HepG2 (cell line): ENCODE measurements around the gene SDK2. TPM values are rescaled to one million over a fixed set of nuclear protein-coding genes. Genes with fewer than 3 reads are reported as not detected.
A peak's percentile ranks its signal among the peaks of the same experiment; 100 is the strongest.

ENCODE experiments used
- ATAC-seq: fragments of 200-7000 bp; cut with Tn5 transposase; 3 replicates; pipeline ENCODE4 v1.9.1; 2020; ENCODE audit warnings: mild to moderate bottlenecking, moderate library complexity
- BruUV-seq: library from RNA; stranded (reverse); fragments of 400-500 nt; replicated peaks from 2 replicates; lab custom pipeline; 2021; lab: Mats Ljungman, UMichigan
- CTCF ChIA-PET: fragments of 300-600 bp; formaldehyde crosslinking; extraction: SDS; loops from one replicate; lab custom pipeline; 2021; ENCODE audit warnings: low total read pairs, inconsistent platforms, low intra/inter-chr PET ratio; lab: Yijun Ruan, JAX
- POLR2A ChIA-PET: fragments of 350-600 bp; sonication (Branson Sonifier 250); formaldehyde crosslinking; loops from one replicate; lab custom pipeline; 2020; ENCODE audit warnings: antibody characterized with exemption, inconsistent platforms; lab: Yijun Ruan, JAX
- DNase-seq: peaks from one replicate; pipeline ENCODE4 v3.0.0-alpha.2; 2015; ENCODE audit warnings: low spot score
- FAIRE-seq: peaks from 3 replicates; lab custom pipeline; 2011; peaks lifted over from hg19 to GRCh38; lab: Jason Lieb, UNC
- H2AFZ ChIP-seq: one replicate; pipeline ENCODE4 v1.6.1; 2011; ENCODE audit warnings: low read length, inconsistent platforms
- H3K27ac ChIP-seq: fragments of 300-600 bp; 3 replicates; pipeline ENCODE4 v1.8.0; 2011; ENCODE audit warnings: mixed run types, mild to moderate bottlenecking, mixed read lengths, low read length, inconsistent platforms; ENCODE audit not compliant: insufficient read depth; ENCODE audit errors: extremely low read length
- H3K27me3 ChIP-seq, 2 experiments: fragments of 200-600 bp in 1 of 2; 2 replicates in 1 of 2; 3 replicates in 1 of 2; pipeline versions ENCODE4 v1.6.0 to v1.8.0; 2011; ENCODE audit warnings: low read length in 2 of 2, mild to moderate bottlenecking in 2 of 2, moderate library complexity in 2 of 2, inconsistent platforms in 1 of 2; ENCODE audit not compliant: insufficient read depth in 2 of 2, control insufficient read depth in 1 of 2
- H3K36me3 ChIP-seq, 2 experiments: fragments of 200-600 bp in 1 of 2; replicated peaks in 1 of 2; 2 replicates in 1 of 2; 3 replicates in 1 of 2; pipeline versions ENCODE4 v1.5.1 to v1.8.0; 2011; ENCODE audit warnings: low read length in 2 of 2, inconsistent platforms in 1 of 2; ENCODE audit not compliant: insufficient read depth in 2 of 2, control insufficient read depth in 1 of 2
- H3K4me1 ChIP-seq: 2 replicates; pipeline ENCODE4 v1.5.1; 2012; ENCODE audit warnings: low read length, inconsistent platforms; ENCODE audit not compliant: insufficient read depth
- H3K4me2 ChIP-seq: 2 replicates; pipeline ENCODE4 v1.6.0; 2011; ENCODE audit warnings: low read depth, low read length, inconsistent platforms
- H3K4me3 ChIP-seq, 3 experiments: fragments of 200-600 bp in 1 of 3; sonication (generic), shearing (Covaris generic) in 1 of 3; replicated peaks in 1 of 3; 2 replicates each; pipeline ENCODE4 v1.5.1; 2011 to 2016; ENCODE audit warnings: low read length in 3 of 3, inconsistent platforms in 2 of 3, low read depth in 2 of 3, mild to moderate bottlenecking in 2 of 3, control low read depth in 1 of 3, mixed read lengths in 1 of 3; ENCODE audit not compliant: insufficient read depth in 1 of 3
- H3K79me2 ChIP-seq: one replicate; pipeline ENCODE4 v1.6.1; 2011; ENCODE audit warnings: low read length, inconsistent platforms; ENCODE audit not compliant: insufficient read depth
- H3K9ac ChIP-seq: 2 replicates; pipeline ENCODE4 v1.6.0; 2011; ENCODE audit warnings: mild to moderate bottlenecking, low read depth, low read length, inconsistent platforms; ENCODE audit not compliant: insufficient read depth
- H3K9me3 ChIP-seq: 2 replicates; pipeline ENCODE4 v1.5.1; 2012; ENCODE audit warnings: mild to moderate bottlenecking, low read length
- H4K20me1 ChIP-seq: 2 replicates; pipeline ENCODE4 v1.6.0; 2011; ENCODE audit warnings: inconsistent platforms, mild to moderate bottlenecking, low read length, moderate library complexity; ENCODE audit not compliant: insufficient read depth
- HNRNPL ChIP-seq: fragments of 200-400 bp; formaldehyde crosslinking; IDR thresholded peaks from 2 replicates; pipeline ENCODE4 v1.6.1; 2017; ENCODE audit warnings: mild to moderate bottlenecking, low read depth, low read length
- MNT ChIP-seq: fragments of 450-650 bp; IDR thresholded peaks from 2 replicates; pipeline ENCODE4 v1.6.1; 2016
- STAT5B ChIP-seq: sonication (generic); formaldehyde crosslinking; IDR thresholded peaks from 2 replicates; pipeline ENCODE4 v1.4.0; 2020; ENCODE audit warnings: missing genetic modification reagents
- STAT6 ChIP-seq: sonication (generic); formaldehyde crosslinking; IDR thresholded peaks from 2 replicates; pipeline ENCODE4 v1.4.0; 2020; ENCODE audit warnings: missing genetic modification reagents, mild to moderate bottlenecking, borderline replicate concordance
- WIZ ChIP-seq: sonication (generic); formaldehyde crosslinking; IDR thresholded peaks from 2 replicates; pipeline ENCODE4 v1.5.1; 2020; ENCODE audit warnings: mild to moderate bottlenecking, missing genetic modification reagents
- ZNF512B ChIP-seq: sonication (generic); formaldehyde crosslinking; IDR thresholded peaks from 2 replicates; pipeline ENCODE4 v1.5.1; 2020; ENCODE audit warnings: missing genetic modification reagents, mild to moderate bottlenecking, borderline replicate concordance
- ZNF607 ChIP-seq: sonication (generic); formaldehyde crosslinking; IDR thresholded peaks from 2 replicates; pipeline ENCODE4 v1.5.1; 2020; ENCODE audit warnings: missing genetic modification reagents, mild to moderate bottlenecking, borderline replicate concordance
- WGBS: methylation state at CpG from one replicate; pipeline ENCODE4 v1.1.6; 2017; ENCODE audit warnings: low lambda C conversion rate; 5-methylcytosine and 5-hydroxymethylcytosine counted together
- in situ Hi-C: cut with HindIII; loops from 2 replicates; pipeline ENCODE4 v1.10.0; 2017; ENCODE audit warnings: low pct_unique_long_range_greater_than_20kb; ENCODE audit not compliant: extremely low pct_ligation_motif_present
- intact Hi-C: fragments of 100-400 bp; cut with micrococcal nuclease; formaldehyde crosslinking; loops from one replicate; pipeline ENCODE4 v1.10.0; 2022; ENCODE audit not compliant: unreplicated experiment
- polyA plus RNA-seq, 8 experiments: library from polyadenylated mRNA; depleted of rRNA in 3 of 8; stranded (reverse) in 7 of 8; unstranded in 1 of 8; fragments of >200 nt; fragmentation: Illumina TruSeq in 4 of 8; extraction: Trizol in 4 of 8; gene quantifications; 2 replicates each; pipeline versions ENCODE4 v1.2.1 to v1.2.3, GENCODE V29; 2011 to 2016; ENCODE audit warnings: low read depth in 4 of 8, missing spikeins in 1 of 8, mixed read lengths in 1 of 8; ENCODE audit not compliant: insufficient read depth in 1 of 8
- total RNA-seq, 5 experiments: library from RNA; depleted of rRNA; stranded (reverse); fragments of >200 nt; fragmentation: Illumina TruSeq; extraction: Trizol; gene quantifications; 2 replicates each; pipeline ENCODE4 v1.2.3, GENCODE V29; 2016; ENCODE audit warnings: low read depth in 1 of 5

The SDK2 gene
- total and polyA plus RNA-seq, 2 of the 13 experiments (the other 11 are each of a cell fraction or from before 2014, with no cell fraction given) = not detected

- in situ Hi-C loops = loop anchor here (10.0 kb wide), 1 partner anchor 292 kb away; no protein-coding TSS in a partner anchor
Observed at GRCh38 chr17:73423159-73423715, 221.0 kb downstream of the SDK2 start.

GRCh38 chr17:73422121-73422520, 222.1 kb downstream of the SDK2 start:
- 40% methylated on average over 12 of the region's 12 CpGs for WGBS
- ATAC-seq = no peak
- no peak for TF ChIP-seq HNRNPL
- no peak for TF ChIP-seq ZNF512B (CRISPR knock-in tag)
- no peak for TF ChIP-seq STAT6
- TF ChIP-seq WIZ (CRISPR knock-in tag) = no peak
- no peak for TF ChIP-seq ZNF607 (CRISPR knock-in tag)

More at GRCh38 chr17:73423159-73423715, 221.0 kb downstream of the SDK2 start:
- CTCF ChIA-PET = no interaction called here
- Histone ChIP-seq H3K79me2 (no peaks in the 10 kb centered on the region), H3K27ac (no peak overlapping the region), H3K4me3 (no peak overlapping the region), H3K9me3 (no peaks in the 10 kb centered on the region), H3K4me2 (no peak overlapping the region), H3K27me3 (peaks cover 6 to 37% of the 10 kb centered on the region in 2 experiments), H3K4me1 (no peaks in the 10 kb centered on the region), H3K9ac (no peak overlapping the region), H4K20me1 (no peaks in the 10 kb centered on the region), H2AFZ (no peak overlapping the region), H3K36me3 (no peaks in the 10 kb centered on the region)
- intact Hi-C loops = no loop called here
- peak; percentile 25; the same call in 1 of the 3 replicates for ATAC-seq
- DNase-seq = no peak
- 43% methylated on average over 18 of the region's 18 CpGs for WGBS
- no peak for FAIRE-seq
- POLR2A ChIA-PET = no interaction called here
- TF ChIP-seq STAT5B (CRISPR knock-in tag) (no peak), MNT (0 out of 2 replicates have a peak, but pooled peaks have one; percentile 5)
- BruUV-seq = no TSS peak

More at GRCh38 chr17:73422121-73422520, 222.1 kb downstream of the SDK2 start:
- H3K9me3 ChIP-seq = no peaks in the 10 kb centered on the region
- H3K4me2 ChIP-seq = no peak overlapping the region
- no peak overlapping the region for H3K9ac ChIP-seq
- POLR2A ChIA-PET = no interaction called here
- CTCF ChIA-PET = no interaction called here
- no peaks in the 10 kb centered on the region for H3K79me2 ChIP-seq
- no peak overlapping the region for H2AFZ ChIP-seq
- DNase-seq (no peak), FAIRE-seq (no peak)
- H3K27ac ChIP-seq = no peak overlapping the region
- H3K4me1 ChIP-seq = no peaks in the 10 kb centered on the region
- BruUV-seq = no TSS peak
- intact Hi-C loops (no loop called here), in situ Hi-C loops (loop anchor here (10.0 kb wide), 1 partner anchor 293 kb away; no protein-coding TSS in a partner anchor)
- H4K20me1 ChIP-seq = no peaks in the 10 kb centered on the region
- H3K4me3 ChIP-seq = no peak overlapping the region
- no peaks in the 10 kb centered on the region for H3K36me3 ChIP-seq
- H3K27me3 ChIP-seq = peaks cover 6 to 37% of the 10 kb centered on the region in 2 experiments
